Measurements from ENCODE around the gene CTBP2. TPM values are rescaled to one million over a fixed set of nuclear protein-coding genes. Genes with fewer than 3 reads are reported as not detected.
"Not testable (repeated sequence)": the region's sequence is repeated elsewhere in the genome, so short reads cannot be mapped to it uniquely, and the experiment has no call there.

Gene CTBP2
- total RNA-seq, 2 experiments from 2014 or later: 0.12 to 0.21 TPM

- intact Hi-C loops (cut with DNase I, micrococcal nuclease): no loop called here
- CTCF ChIA-PET: no interaction called here
- Mint-ChIP-seq H3K27ac (no peak overlapping the region), H3K4me1 (peaks cover 3% of the 10 kb centered on the region), H3K36me3 (ENCODE audit: low read depth) (no peaks in the 10 kb centered on the region), H3K27me3 (peaks cover 63% of the 10 kb centered on the region), H3K4me3 (no peak overlapping the region), H3K9me3 (ENCODE audit: low read depth) (no peaks in the 10 kb centered on the region)
- ATAC-seq (no peak), DNase-seq (no peak)
- POLR2A ChIA-PET: no interaction called here
Observed at GRCh38 chr10:125153703-125154490, 6.5 kb downstream of the CTBP2 start.

- intact Hi-C loops (cut with DNase I, micrococcal nuclease): no loop called here
- Mint-ChIP-seq H3K27ac (no peak overlapping the region), H3K36me3 (ENCODE audit: low read depth) (no peaks in the 10 kb centered on the region), H3K4me3 (no peak overlapping the region), H3K4me1 (no peaks in the 10 kb centered on the region), H3K9me3 (ENCODE audit: low read depth) (no peaks in the 10 kb centered on the region), H3K27me3 (peaks cover 62% of the 10 kb centered on the region)
- CTCF ChIA-PET: no interaction called here
- DNase-seq (no peak), ATAC-seq (no peak)
- POLR2A ChIA-PET: no interaction called here
Observed at GRCh38 chr10:125152450-125153368, 7.7 kb downstream of the CTBP2 start.

GRCh38 chr10:125151553-125152449 is 8.6 kb downstream of the CTBP2 start:
- ATAC-seq: no peak
- Mint-ChIP-seq H3K27ac (no peak overlapping the region), H3K36me3 (ENCODE audit: low read depth) (no peaks in the 10 kb centered on the region), H3K4me1 (no peaks in the 10 kb centered on the region), H3K27me3 (peaks cover 57% of the 10 kb centered on the region), H3K9me3 (ENCODE audit: low read depth) (no peaks in the 10 kb centered on the region), H3K4me3 (no peak overlapping the region)
- ChIA-PET CTCF (no interaction called here), POLR2A (no interaction called here)
- DNase-seq: no peak
- intact Hi-C loops (cut with DNase I, micrococcal nuclease): no loop called here

- intact Hi-C loops (cut with DNase I, micrococcal nuclease): no loop called here
- no peaks in the 10 kb centered on the region for H3K36me3 Mint-ChIP-seq (ENCODE audit: low read depth)
- no peak overlapping the region for H3K4me3 Mint-ChIP-seq
- ChIA-PET POLR2A (no interaction called here), CTCF (no interaction called here)
- no peak overlapping the region for H3K27ac Mint-ChIP-seq
- no peaks in the 10 kb centered on the region for H3K9me3 Mint-ChIP-seq (ENCODE audit: low read depth)
- peaks cover 57% of the 10 kb centered on the region for H3K27me3 Mint-ChIP-seq
- ATAC-seq (no peak), DNase-seq (no peak)
- H3K4me1 Mint-ChIP-seq: no peaks in the 10 kb centered on the region
Observed at GRCh38 chr10:125151170-125151552, 9.2 kb downstream of the CTBP2 start.

- H3K27me3 Mint-ChIP-seq: peaks cover 53% of the 10 kb centered on the region
- ATAC-seq; intact Hi-C loops (cut with DNase I, micrococcal nuclease); H3K36me3 Mint-ChIP-seq (ENCODE audit: low read depth); POLR2A ChIA-PET; H3K4me1 Mint-ChIP-seq; CTCF ChIA-PET; H3K4me3 Mint-ChIP-seq; DNase-seq; H3K9me3 Mint-ChIP-seq (ENCODE audit: low read depth); H3K27ac Mint-ChIP-seq: not testable (repeated sequence)
Observed at GRCh38 chr10:125150376-125151083, 9.8 kb downstream of the CTBP2 start.

GRCh38 chr10:125149680-125150047 is 10.7 kb downstream of the CTBP2 start:
- no peak overlapping the region for H3K4me3 Mint-ChIP-seq
- no peaks in the 10 kb centered on the region for H3K9me3 Mint-ChIP-seq (ENCODE audit: low read depth)
- POLR2A ChIA-PET: no interaction called here
- CTCF ChIA-PET: no interaction called here
- peaks cover 51% of the 10 kb centered on the region for H3K27me3 Mint-ChIP-seq
- no peaks in the 10 kb centered on the region for H3K4me1 Mint-ChIP-seq
- no peak overlapping the region for H3K27ac Mint-ChIP-seq
- no peak for DNase-seq
- no peak for ATAC-seq
- intact Hi-C loops (cut with DNase I, micrococcal nuclease): loop anchor here in 1 of 2 experiments (5.0 kb wide), 1 partner anchor 102 kb away; no protein-coding TSS in a partner anchor
- H3K36me3 Mint-ChIP-seq (ENCODE audit: low read depth): no peaks in the 10 kb centered on the region

GRCh38 chr10:125149036-125149679 is 11.2 kb downstream of the CTBP2 start:
- DNase-seq (no peak), ATAC-seq (no peak)
- no peaks in the 10 kb centered on the region for H3K9me3 Mint-ChIP-seq (ENCODE audit: low read depth)
- POLR2A ChIA-PET: no interaction called here
- no peaks in the 10 kb centered on the region for H3K36me3 Mint-ChIP-seq (ENCODE audit: low read depth)
- CTCF ChIA-PET: interaction anchor here (1.5 kb wide), 1 partner anchor 13 kb away, joined by 4 read pairs; no protein-coding TSS in a partner anchor
- no peaks in the 10 kb centered on the region for H3K4me1 Mint-ChIP-seq
- no peak overlapping the region for H3K4me3 Mint-ChIP-seq
- peaks cover 50% of the 10 kb centered on the region for H3K27me3 Mint-ChIP-seq
- H3K27ac Mint-ChIP-seq: no peak overlapping the region
- intact Hi-C loops (cut with DNase I, micrococcal nuclease): loop anchor here in 1 of 2 experiments (5.0 kb wide), 1 partner anchor 102 kb away; no protein-coding TSS in a partner anchor

- ChIA-PET POLR2A (no interaction called here), CTCF (interaction anchor here (0.7 to 1.5 kb wide), 2 partner anchors 14 to 76 kb away, joined by 3 to 4 read pairs; no protein-coding TSS in a partner anchor)
- H3K4me3 Mint-ChIP-seq: no peak overlapping the region
- H3K4me1 Mint-ChIP-seq: no peaks in the 10 kb centered on the region
- H3K36me3 Mint-ChIP-seq (ENCODE audit: low read depth): no peaks in the 10 kb centered on the region
- no peaks in the 10 kb centered on the region for H3K9me3 Mint-ChIP-seq (ENCODE audit: low read depth)
- DNase-seq: no peak
- H3K27ac Mint-ChIP-seq: no peak overlapping the region
- peaks cover 45% of the 10 kb centered on the region for H3K27me3 Mint-ChIP-seq
- intact Hi-C loops (cut with DNase I, micrococcal nuclease): loop anchor here in 1 of 2 experiments (5.0 kb wide), 1 partner anchor 101 kb away; no protein-coding TSS in a partner anchor
- ATAC-seq: no peak
Observed at GRCh38 chr10:125148528-125148927, 11.8 kb downstream of the CTBP2 start.

GRCh38 chr10:125147971-125148439 is 12.4 kb downstream of the CTBP2 start:
- Mint-ChIP-seq H3K4me3 (no peak overlapping the region), H3K27ac (no peak overlapping the region), H3K9me3 (ENCODE audit: low read depth) (no peaks in the 10 kb centered on the region), H3K36me3 (ENCODE audit: low read depth) (no peaks in the 10 kb centered on the region), H3K27me3 (peaks cover 40% of the 10 kb centered on the region), H3K4me1 (no peaks in the 10 kb centered on the region)
- ATAC-seq (no peak), DNase-seq (no peak)
- POLR2A ChIA-PET: no interaction called here
- CTCF ChIA-PET: interaction anchor here (0.7 to 1.5 kb wide), 2 partner anchors 14 to 75 kb away, joined by 3 to 4 read pairs; no protein-coding TSS in a partner anchor
- intact Hi-C loops (cut with DNase I, micrococcal nuclease): loop anchor here in 1 of 2 experiments (5.0 kb wide), 1 partner anchor 101 kb away; no protein-coding TSS in a partner anchor

- ChIA-PET POLR2A (no interaction called here), CTCF (no interaction called here)
- Mint-ChIP-seq H3K27ac (no peak overlapping the region), H3K4me1 (no peaks in the 10 kb centered on the region), H3K9me3 (ENCODE audit: low read depth) (no peaks in the 10 kb centered on the region), H3K4me3 (no peak overlapping the region), H3K27me3 (peaks cover 35% of the 10 kb centered on the region), H3K36me3 (ENCODE audit: low read depth) (no peaks in the 10 kb centered on the region)
- DNase-seq: no peak
- ATAC-seq: no peak
- intact Hi-C loops (cut with DNase I, micrococcal nuclease): loop anchor here in 1 of 2 experiments (5.0 kb wide), 1 partner anchor 100 kb away; no protein-coding TSS in a partner anchor
Observed at GRCh38 chr10:125146791-125147579, 13.4 kb downstream of the CTBP2 start.
